Esophagus (tissue), 2 donors: ENCODE measurements around the gene PREB. TPM values are rescaled to one million over a fixed set of nuclear protein-coding genes. Genes with fewer than 3 reads are reported as not detected.

ENCODE experiments used
- H3K27ac ChIP-seq, 2 donors: one replicate each; pipeline ENCODE4 v1.5.1; 2013; ENCODE audit warnings: low read depth in 2 of 2, mild to moderate bottlenecking in 2 of 2, inconsistent platforms in 1 of 2, low read length in 1 of 2, moderate library complexity in 1 of 2
- H3K27me3 ChIP-seq, 2 donors: one replicate each; pipeline ENCODE4 v1.6.1; 2013; ENCODE audit warnings: low read length in 2 of 2, control low read depth in 1 of 2, mild to moderate bottlenecking in 1 of 2; ENCODE audit not compliant: insufficient read depth in 2 of 2, control insufficient read depth in 1 of 2
- H3K36me3 ChIP-seq, 2 donors: one replicate each; pipeline ENCODE4 v1.6.1; 2013; ENCODE audit warnings: low read length in 1 of 2; ENCODE audit not compliant: control insufficient read depth in 2 of 2, insufficient read depth in 2 of 2
- H3K4me1 ChIP-seq, 2 donors: one replicate each; pipeline ENCODE4 v1.6.1; 2013; ENCODE audit warnings: low read length in 1 of 2; ENCODE audit not compliant: control insufficient read depth in 2 of 2, insufficient read depth in 2 of 2
- H3K4me3 ChIP-seq, 2 donors: one replicate each; pipeline ENCODE4 v1.5.1; 2013; ENCODE audit warnings: low read length in 2 of 2, mild to moderate bottlenecking in 2 of 2, low read depth in 1 of 2, moderate library complexity in 1 of 2
- H3K9me3 ChIP-seq, 2 donors: one replicate each; pipeline ENCODE4 v1.6.1; 2013; ENCODE audit warnings: mild to moderate bottlenecking in 2 of 2, low read depth in 1 of 2, low read length in 1 of 2, moderate library complexity in 1 of 2; ENCODE audit not compliant: control insufficient read depth in 2 of 2, insufficient read depth in 1 of 2
- WGBS, 2 donors: extraction: QIAGEN DNeasy Blood & Tissue Kit; methylation state at CpG; one replicate each; pipeline ENCODE4 v1.1.7; 2013; 5-methylcytosine and 5-hydroxymethylcytosine counted together
- polyA plus RNA-seq, 2 donors: library from polyadenylated mRNA; stranded (reverse); fragments of 200-250 nt; gene quantifications; one replicate each; pipeline ENCODE4 v1.2.3, GENCODE V29; 2013
- donor health status: healthy with polysubstance abuse.
- donor health status: Bipolar disorder and iron deficiency.

Gene PREB
- polyA plus RNA-seq, 2 donors, result 24.1 to 29.7 TPM

DNA sequence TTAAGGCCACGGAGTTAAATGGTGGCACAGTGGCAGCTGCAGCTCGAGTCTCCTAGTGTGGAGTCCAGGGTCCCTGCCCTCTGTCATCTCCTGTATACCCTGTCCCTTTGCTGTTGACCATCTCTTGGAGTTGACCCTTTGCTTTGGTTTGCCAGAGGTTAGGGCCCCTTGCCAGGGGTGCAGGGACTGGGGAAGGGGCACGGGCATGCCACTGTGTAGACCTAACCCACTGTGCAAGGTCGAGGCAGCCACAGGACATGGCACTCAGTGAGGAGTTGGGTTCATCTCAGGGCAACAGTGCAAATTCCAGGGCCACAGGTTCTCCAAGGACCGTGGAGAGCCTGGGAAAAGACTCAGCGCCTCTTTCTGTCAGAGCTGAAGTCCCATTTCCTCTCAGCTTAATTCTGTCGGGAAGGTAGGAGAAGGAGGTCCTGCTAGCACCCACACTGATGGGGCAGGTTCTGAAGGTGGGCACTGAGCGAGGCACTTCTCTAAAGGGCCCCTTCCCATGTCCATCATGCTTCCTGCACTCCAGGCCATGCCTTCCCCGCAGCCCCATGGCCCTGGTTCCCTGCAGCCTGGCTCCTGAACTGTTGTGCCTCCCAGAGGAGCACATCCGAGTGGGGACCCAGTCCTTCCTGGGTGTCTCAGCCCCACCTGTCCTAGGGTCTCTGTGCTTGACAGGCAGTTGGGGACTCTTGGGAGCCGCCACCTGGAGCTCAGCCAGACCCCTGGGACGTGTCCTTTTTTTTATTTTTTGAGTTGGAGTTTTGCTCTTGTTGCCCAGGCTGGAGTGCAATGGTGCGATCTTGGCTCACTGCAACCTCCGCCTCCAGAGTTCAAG lies 45.1 kb downstream of the PREB start:
- Histone ChIP-seq H3K9me3 (no peaks in the 10 kb centered on the region), H3K4me3 (no peak overlapping the region), H3K27me3 (no peaks in the 10 kb centered on the region), H3K36me3 (peaks cover 0 to 2% of the 10 kb centered on the region in 2 donors), H3K27ac (no peak overlapping the region), H3K4me1 (peaks cover 4 to 10% of the 10 kb centered on the region in 2 donors)
- WGBS, 2 donors, result 88 to 90% methylated on average over 14 of the region's 14 CpGs

DNA sequence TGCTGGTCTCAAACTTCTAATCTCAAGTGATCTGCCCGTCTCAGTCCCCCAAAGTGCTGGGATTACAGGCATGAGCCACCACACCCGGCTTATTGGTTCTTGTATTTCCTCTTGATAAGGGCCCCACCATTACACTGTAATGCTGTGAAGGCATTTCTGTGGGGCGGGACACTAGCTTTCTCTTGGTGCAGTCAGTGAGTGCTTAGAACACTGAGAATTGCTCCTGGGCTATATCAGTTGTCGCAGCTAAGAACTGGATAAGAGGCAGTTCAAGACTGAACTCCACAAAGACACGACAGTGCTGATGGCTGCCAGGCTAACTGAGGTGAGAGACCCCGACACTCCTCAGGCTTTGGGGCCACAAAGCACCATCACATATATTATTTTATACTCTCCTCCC lies 45.8 kb downstream of the PREB start:
- Histone ChIP-seq H3K27ac (no peak overlapping the region), H3K4me1 (peaks cover 4 to 10% of the 10 kb centered on the region in 2 donors), H3K27me3 (no peaks in the 10 kb centered on the region), H3K9me3 (no peaks in the 10 kb centered on the region), H3K4me3 (no peak overlapping the region), H3K36me3 (peaks cover 0 to 2% of the 10 kb centered on the region in 2 donors)
- WGBS, 2 donors, result 86 to 95% methylated on average over 6 of the region's 6 CpGs

DNA sequence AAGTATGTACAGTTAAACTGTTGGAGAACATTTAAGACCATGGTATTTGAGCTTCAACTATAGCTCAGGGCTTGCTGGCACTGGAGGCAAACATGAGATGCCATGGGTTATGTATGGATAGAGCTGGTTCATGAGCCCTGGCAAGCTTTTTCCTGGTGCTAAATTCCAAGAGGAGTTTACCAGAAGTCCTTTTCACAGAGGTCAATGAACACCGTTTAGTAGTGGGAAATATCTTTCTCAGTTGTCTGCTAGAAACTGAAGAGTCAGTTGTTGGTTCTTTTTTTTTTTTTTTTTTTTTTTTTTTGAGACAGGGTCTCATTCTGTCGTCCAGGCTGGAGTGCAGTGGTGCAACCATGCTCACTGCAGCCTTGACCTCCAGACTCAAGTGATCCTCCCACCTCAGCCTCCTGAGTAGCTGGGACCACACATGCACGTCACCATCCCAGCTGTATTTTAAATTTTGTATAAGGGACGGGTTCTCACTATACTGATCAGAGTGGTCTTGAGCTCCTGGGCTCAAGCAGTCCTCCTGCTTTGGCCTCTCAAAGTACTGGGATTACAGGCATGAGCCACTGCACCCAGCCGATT lies 46.5 kb downstream of the PREB start:
- H3K36me3 ChIP-seq, result peaks cover 0 to 2% of the 10 kb centered on the region in 2 donors
- no peak overlapping the region for H3K27ac ChIP-seq
- peaks cover 4 to 10% of the 10 kb centered on the region in 2 donors for H3K4me1 ChIP-seq
- no peak overlapping the region for H3K4me3 ChIP-seq
- H3K27me3 ChIP-seq, result no peaks in the 10 kb centered on the region
- WGBS, 2 donors, result 86 to 87% methylated on average over 5 of the region's 5 CpGs
- H3K9me3 ChIP-seq, result no peaks in the 10 kb centered on the region

DNA sequence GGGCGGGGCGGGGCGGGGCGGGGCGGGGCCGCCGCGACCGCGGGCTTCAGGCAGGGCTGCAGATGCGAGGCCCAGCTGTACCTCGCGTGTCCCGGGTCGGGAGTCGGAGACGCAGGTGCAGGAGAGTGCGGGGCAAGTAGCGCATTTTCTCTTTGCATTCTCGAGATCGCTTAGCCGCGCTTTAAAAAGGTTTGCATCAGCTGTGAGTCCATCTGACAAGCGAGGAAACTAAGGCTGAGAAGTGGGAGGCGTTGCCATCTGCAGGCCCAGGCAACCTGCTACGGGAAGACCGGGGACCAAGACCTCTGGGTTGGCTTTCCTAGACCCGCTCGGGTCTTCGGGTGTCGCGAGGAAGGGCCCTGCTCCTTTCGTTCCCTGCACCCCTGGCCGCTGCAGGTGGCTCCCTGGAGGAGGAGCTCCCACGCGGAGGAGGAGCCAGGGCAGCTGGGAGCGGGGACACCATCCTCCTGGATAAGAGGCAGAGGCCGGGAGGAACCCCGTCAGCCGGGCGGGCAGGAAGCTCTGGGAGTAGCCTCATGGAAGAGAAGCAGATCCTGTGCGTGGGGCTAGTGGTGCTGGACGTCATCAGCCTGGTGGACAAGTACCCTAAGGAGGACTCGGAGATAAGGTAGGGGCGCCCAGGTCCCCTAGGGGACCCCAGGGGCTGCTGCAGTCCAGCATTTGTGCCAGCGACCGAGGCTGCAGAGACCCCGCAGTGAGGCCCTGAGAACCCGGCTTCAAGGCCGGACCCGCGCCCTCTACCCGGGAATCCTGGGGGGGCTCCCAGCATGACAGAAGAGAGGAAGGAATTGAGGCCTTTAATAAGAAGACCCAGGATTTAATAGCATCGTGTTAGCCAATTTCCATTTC lies 47.5 kb downstream of the PREB start, which contains the start of gene KHK:
TSS of gene KHK (plus strand) at position 49 of the 870 bp plus-strand sequence. CDS start at position 537, 488 bp downstream.
- Histone ChIP-seq H3K4me3 (peak within 1 kb of the TSS; percentile 51 to 61), H3K36me3 (no peaks in the 10 kb centered on the region), H3K9me3 (no peaks in the 10 kb centered on the region), H3K4me1 (peaks cover 4 to 10% of the 10 kb centered on the region in 2 donors), H3K27ac (peak within 1 kb of the TSS; percentile 89), H3K27me3 (no peaks in the 10 kb centered on the region)
- WGBS, 2 donors, result 10 to 11% methylated on average over 42 to 54 of the region's 54 CpGs

DNA sequence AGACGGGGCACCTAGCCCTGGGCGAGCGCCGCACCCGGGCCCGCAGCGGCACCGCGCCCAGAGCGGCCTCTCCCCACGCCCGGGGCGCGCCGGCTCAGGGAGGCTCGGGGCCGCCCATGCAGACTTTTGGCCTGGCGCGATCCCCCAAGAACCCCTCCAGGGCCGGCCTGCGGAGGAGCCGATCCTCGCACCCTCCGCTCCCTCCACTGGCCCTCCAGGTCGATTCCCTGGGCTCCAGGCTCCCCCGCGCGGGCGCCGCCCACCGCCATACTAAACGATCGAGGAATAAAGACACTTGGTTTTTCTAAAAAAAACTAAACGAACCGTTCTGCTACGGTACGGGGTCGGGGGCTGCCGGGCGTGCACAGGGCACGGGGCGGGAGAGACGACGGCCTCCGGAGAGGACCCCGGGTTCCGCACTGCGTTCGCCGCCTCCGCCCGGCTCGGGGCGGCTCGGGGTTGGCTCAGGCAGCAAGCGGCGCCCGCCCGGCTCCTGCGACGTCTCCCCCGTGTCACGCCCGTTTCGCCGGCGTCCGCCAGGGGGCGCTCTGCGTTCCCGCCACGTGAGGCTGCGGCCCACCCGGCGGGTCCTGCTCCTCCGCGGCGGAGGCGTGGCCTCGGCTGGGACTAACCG lies 48.2 kb downstream of the PREB start:
- peak overlapping the region; percentile 89 for H3K27ac ChIP-seq

DNA sequence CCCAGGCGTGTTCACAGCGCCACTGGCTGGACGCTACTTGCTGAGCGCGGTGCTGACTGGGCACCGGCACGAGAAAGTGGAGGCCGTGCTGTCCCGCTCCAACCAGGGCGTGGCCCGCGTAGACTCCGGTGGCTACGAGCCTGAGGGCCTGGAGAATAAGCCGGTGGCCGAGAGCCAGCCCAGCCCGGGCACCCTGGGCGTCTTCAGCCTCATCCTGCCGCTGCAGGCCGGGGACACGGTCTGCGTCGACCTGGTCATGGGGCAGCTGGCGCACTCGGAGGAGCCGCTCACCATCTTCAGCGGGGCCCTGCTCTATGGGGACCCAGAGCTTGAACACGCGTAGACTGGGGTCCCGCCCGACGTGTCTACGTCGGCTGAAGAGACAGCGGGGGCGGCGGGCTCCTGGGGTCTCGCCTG lies 48.8 kb downstream of the PREB start:
- H3K27me3 ChIP-seq, result no peaks in the 10 kb centered on the region
- no peaks in the 10 kb centered on the region for H3K36me3 ChIP-seq
- WGBS, 2 donors, result 1% methylated on average over 38 of the region's 38 CpGs
- H3K9me3 ChIP-seq, result no peaks in the 10 kb centered on the region
- H3K27ac ChIP-seq, result peak overlapping the region; percentile 89
- H3K4me3 ChIP-seq, result peak overlapping the region; percentile 51 to 61
- peaks cover 4 to 16% of the 10 kb centered on the region in 2 donors for H3K4me1 ChIP-seq

More for the DNA sequence above, 48.2 kb downstream of the PREB start:
- 0 to 1% methylated on average over 68 to 81 of the region's 81 CpGs for WGBS, 2 donors
- Histone ChIP-seq H3K36me3 (no peaks in the 10 kb centered on the region), H3K4me1 (peaks cover 4 to 12% of the 10 kb centered on the region in 2 donors), H3K9me3 (no peaks in the 10 kb centered on the region), H3K27me3 (no peaks in the 10 kb centered on the region), H3K4me3 (peak overlapping the region; percentile 51 to 61)

DNA sequence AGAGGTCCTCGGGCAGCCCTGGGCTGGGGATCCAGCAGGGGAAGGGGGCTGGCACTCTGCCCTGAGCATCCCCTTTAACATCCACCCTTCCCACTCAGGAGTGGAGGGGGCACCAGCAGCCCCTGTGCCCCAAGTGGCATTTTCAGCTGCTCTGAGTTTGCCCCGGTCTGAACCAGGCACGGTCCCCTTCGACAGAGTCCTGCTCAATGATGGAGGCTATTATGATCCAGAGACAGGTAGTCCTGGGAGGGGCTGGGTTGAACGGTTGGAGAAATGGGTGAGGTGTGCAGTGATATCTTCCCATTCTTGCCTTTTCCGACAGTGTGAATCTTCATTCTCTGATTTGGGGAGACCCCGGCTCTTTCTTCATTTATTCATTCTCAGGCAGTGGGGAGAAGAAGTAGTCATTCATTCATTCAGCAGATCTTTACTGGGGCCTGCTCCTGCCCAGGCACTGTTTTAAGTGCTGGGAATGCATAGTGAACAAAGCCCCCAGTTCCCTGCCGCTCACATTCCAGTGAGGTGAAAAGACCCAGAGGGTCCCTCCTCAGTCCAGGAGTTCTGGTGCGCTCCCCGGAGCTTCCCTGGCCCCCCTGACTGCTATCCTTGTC lies 49.3 kb downstream of the PREB start:
- Histone ChIP-seq H3K27me3 (no peaks in the 10 kb centered on the region), H3K4me3 (peak overlapping the region in 1 of 2 donors; percentile 61), H3K9me3 (no peaks in the 10 kb centered on the region), H3K27ac (peak overlapping the region; percentile 89), H3K4me1 (peaks cover 4 to 17% of the 10 kb centered on the region in 2 donors), H3K36me3 (no peaks in the 10 kb centered on the region)
- 54 to 62% methylated on average over 10 of the region's 10 CpGs for WGBS, 2 donors

DNA sequence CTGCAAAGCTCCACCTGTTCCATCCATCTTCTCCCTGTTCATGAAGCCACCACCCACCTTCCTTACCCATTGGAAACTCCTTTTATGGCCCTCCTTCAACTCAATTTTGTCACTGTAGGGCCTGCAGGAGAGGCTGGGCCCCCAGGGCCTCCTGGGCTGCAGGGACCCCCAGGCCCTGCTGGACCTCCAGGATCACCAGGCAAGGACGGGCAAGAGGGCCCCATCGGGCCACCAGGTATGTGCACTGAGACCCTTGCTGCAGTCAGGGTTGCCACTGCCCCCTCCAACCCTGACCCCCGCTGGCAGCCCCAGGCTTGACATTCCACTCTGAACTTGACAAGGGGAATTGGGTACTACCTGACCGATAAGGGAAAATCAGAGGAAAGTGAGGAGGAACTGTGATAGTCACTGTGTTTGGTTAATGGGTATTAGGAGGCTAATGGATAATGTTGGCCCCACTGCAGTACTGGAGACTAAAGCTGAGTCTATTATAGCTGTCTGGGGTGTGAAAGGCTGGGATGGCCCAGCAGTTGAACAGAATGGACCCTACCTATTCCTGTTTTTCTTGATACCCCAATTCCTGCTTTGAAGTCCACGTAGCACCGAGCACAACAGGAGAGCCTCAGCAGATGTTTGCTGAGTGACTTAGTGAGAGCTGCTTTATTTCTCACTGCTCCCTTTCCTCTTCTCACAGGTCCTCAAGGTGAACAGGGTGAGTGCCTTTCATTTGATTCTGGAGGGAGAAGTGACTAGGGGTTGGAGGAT lies 50.0 kb downstream of the PREB start:
- Histone ChIP-seq H3K4me1 (peaks cover 4 to 17% of the 10 kb centered on the region in 2 donors), H3K4me3 (no peak overlapping the region), H3K27me3 (no peaks in the 10 kb centered on the region), H3K36me3 (no peaks in the 10 kb centered on the region), H3K27ac (peak overlapping the region in 1 of 2 donors; percentile 89), H3K9me3 (no peaks in the 10 kb centered on the region)
- WGBS, 2 donors, result 85 to 88% methylated on average over 6 of the region's 6 CpGs
